NB4 (cell line): ENCODE measurements around the gene ENAH.

Source experiments
- DNase-seq: peaks from one replicate; pipeline ENCODE4 v3.0.0; 2010; ENCODE audit warnings: low read depth
- H3K4me3 ChIP-seq: one replicate; pipeline ENCODE4 v1.5.1; 2011; ENCODE audit warnings: mild to moderate bottlenecking, low read depth, low read length, moderate library complexity
- CTCF ChIP-seq: IDR thresholded peaks from one replicate; pipeline ENCODE4 v1.5.1; 2012; ENCODE audit warnings: low read depth, low read length
- MAX ChIP-seq: IDR thresholded peaks from 2 replicates; pipeline ENCODE4 v1.6.1; 2011; ENCODE audit warnings: low read depth, low read length
- MYC ChIP-seq: IDR thresholded peaks from 2 replicates; pipeline ENCODE4 v1.6.1; 2011; ENCODE audit warnings: low read depth, low read length
- POLR2A ChIP-seq: IDR thresholded peaks from 2 replicates; pipeline ENCODE4 v1.6.1; 2011; ENCODE audit warnings: mild to moderate bottlenecking; ENCODE audit not compliant: insufficient read length; ENCODE audit errors: extremely low read depth

Gene ENAH

GRCh38 chr1:225440380-225441221, 212.3 kb downstream of the ENAH start:
- TF ChIP-seq MYC (no peak), POLR2A (no peak)
- no peak for DNase-seq
- H3K4me3 ChIP-seq = no peak overlapping the region

- TF ChIP-seq MAX (no peak), CTCF (peak; percentile 26)
- DNase-seq = no peak
- no peak overlapping the region for H3K4me3 ChIP-seq
These were observed 215.0 kb downstream of the ENAH start for GRCh38 chr1:225437710-225438437.
